GM19193 (cell line): ENCODE data around the gene TXNRD2.

ENCODE experiments used
- POLR2A ChIP-seq: IDR thresholded peaks from 4 replicates; pipeline ENCODE4 v1.6.1; 2011; ENCODE audit not compliant: insufficient read depth, insufficient read length; ENCODE audit errors: extremely low read depth

Gene TXNRD2

DNA sequence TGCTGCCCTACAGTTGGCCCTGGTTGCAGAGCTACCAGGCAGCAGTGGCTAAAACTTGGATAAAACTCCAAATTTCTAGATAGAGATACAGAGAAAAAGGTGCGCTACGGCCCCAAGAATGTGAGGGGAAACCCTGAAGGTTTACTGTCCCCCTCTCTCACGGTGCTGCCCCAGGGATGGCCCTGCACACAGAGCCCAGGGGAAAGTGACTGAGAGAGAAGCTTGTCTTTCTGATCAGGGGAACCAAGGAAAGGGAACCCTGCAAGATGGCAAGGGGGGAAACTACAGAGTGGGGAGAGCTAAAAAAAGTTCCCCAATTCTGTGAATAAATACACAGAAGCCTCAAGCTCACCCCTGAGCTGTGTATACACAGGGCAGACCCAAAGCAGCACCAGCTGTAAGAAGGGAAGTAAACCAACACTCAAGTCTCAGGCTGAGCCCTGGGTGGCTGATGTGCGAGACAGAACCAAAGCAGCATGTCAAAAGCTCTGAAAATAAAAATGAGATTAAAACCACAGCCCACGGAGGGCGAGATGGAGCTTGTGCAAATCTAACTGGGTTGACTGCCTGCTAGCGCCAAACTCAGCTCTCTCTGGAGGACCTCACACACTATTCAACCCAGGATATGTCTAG is 109.0 kb downstream of the TXNRD2 start:
- TF ChIP-seq POLR2A: no peak

DNA sequence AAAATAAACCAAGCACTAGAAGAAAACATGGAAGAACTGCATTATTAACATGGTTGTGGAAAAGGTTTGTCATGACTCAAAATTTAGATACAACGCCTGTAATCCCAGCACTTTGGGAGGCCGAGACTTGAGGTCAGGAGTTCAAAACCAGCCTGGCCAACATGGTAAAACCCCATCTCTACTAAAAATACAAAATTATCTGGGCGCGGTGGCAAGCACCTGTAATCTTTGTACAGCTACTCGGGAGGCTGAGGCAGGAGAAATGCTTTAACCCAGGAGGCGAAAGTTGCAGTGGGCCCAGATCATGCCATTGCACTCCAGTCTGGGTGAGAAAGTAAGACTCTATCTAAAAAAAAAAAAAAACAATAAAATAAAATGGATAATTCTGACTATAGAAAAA is 110.6 kb downstream of the TXNRD2 start:
- TF ChIP-seq POLR2A: no peak

DNA sequence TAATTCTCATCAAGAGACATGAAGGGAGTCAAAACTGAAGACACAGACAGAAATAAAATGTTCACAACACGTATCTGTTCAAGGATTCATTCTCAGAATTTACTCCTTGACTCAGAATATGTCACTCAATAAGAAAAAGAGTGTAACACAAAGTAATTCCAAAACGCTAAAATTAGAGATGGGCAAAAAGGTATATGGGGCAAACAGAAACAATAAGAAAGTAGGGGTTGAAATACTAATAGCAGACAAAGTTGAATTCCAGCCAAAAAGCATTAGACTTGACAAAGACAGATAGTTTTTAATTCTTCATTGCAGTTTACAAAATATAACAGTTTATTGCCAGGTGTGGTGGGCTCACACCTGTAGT is 113.6 kb downstream of the TXNRD2 start:
- no peak for TF ChIP-seq POLR2A

DNA sequence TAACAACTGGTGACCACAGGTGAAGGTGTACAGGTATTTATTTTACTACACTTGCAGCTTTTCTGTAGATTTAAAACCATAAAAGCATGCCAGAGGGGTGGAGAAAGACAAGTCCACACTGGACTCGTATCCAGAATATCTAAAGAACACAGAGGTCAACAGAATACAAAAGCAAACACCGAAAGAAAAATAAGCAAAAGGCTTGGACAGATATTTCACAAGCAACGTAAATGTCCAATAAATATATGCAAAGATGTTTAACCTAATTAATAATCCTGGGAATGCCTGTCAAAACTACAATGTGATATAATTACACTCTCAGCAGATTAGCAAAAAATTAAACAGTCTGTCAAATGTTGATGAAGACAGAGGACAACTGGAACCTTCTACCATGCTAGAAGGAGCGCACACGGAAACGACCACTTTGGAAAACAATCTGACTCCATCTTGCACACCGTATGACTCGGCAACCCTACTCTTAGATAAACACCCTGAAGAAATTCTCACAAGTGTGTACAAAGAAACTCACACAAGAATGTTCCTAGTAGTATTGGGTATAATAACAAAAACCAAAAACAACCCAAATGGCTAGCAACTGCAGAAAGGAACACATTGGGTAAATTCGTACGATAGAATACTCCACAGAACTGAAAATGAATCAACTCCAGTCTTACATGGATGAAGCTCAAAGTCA is 114.1 kb downstream of the TXNRD2 start:
- no peak for TF ChIP-seq POLR2A

DNA sequence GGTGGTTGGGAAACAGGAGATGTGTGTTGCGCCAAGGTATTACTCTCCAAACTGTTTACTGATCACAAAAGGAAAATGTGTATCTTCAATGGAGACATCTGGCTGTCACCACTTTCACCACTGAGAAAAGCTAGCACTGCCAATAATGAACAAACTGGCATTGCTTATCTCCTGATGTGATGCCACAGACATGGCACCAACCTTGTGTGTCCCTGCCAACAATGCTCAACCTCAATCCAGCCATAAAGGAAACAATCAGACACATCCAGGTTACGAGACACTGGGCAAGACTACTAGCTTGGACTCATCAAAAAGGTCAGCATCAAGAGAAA is 115.0 kb downstream of the TXNRD2 start:
- TF ChIP-seq POLR2A: no peak

DNA sequence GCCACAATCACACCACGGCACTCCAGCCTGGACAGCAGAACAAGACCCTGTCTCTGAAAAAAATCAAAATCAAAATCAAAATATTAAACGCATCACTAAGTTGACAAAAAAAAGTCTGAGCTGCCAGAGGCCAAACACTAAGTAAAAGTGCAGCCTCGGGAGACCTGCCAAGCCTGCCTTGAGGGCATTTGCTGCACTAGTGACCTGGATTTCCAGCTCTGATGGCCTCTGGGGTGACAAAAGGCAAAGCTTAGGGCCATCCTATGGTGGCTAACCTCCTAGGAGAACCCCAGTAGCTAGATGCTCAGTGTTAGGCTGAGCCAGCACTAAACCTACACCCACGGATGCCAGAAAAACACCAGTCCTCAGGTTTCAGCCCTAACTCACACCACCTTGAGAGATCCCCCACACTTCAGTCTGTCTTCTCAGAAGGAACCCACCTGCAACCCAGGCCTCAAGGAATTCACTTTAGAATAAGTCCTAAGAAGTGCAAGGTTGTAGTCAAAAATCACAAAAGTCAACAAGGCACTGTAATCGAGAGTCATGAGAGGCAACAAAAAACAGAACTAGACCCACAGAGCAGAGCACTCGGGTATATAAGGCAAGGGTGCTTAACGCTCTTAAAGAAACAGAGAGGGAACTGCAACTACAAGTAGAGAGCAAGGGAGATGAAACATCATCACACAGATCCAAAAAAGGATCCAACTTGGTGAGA is 115.6 kb downstream of the TXNRD2 start:
- TF ChIP-seq POLR2A: no peak
